ENCODE measurements around the gene CCDC92.

CCDC92 gene

DNA sequence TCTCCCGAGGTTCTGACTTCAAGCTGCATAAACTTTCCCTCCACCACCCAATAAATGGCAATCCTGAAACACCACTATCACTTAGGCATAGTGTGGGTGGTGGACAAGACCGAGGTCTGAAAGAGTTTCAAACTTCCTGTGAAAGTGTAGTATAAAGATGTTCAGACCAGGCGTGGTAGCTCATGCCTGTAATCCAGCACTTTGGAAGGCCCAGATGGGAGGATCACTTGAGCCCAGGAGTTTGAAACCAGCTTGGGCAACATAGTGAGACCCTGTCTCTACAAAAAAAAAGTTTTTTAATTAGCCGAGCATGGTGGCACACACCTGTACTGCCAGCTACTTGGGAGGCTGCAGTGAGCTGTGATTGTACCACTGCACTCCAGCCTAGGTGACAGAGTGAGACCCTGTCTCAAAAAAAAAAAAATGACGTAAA, 61.9 kb downstream of the CCDC92 start:
- no peak for DNase-seq (ENCODE audit: low read depth in 2 of 2)

DNA sequence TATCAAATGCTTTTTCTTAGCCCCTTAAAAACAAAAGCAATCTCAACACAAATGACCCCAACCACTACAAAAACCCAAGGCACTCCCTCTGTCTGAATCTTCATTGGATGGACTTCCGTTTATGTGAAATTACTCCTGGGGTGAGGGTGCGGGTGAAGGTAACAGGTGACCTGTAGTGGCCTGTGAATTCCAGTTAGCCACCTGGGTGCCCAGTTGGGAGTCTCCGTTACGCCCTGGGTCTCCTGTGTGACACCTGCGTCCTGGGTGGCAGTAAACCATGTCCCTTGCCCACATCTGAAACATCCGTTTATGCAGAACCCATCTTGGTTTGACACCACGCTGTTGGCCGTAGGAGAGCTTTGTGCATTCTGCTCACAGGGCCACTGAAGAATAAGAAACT, 62.6 kb downstream of the CCDC92 start:
- no peak for DNase-seq (ENCODE audit: low read depth in 2 of 2)

DNA sequence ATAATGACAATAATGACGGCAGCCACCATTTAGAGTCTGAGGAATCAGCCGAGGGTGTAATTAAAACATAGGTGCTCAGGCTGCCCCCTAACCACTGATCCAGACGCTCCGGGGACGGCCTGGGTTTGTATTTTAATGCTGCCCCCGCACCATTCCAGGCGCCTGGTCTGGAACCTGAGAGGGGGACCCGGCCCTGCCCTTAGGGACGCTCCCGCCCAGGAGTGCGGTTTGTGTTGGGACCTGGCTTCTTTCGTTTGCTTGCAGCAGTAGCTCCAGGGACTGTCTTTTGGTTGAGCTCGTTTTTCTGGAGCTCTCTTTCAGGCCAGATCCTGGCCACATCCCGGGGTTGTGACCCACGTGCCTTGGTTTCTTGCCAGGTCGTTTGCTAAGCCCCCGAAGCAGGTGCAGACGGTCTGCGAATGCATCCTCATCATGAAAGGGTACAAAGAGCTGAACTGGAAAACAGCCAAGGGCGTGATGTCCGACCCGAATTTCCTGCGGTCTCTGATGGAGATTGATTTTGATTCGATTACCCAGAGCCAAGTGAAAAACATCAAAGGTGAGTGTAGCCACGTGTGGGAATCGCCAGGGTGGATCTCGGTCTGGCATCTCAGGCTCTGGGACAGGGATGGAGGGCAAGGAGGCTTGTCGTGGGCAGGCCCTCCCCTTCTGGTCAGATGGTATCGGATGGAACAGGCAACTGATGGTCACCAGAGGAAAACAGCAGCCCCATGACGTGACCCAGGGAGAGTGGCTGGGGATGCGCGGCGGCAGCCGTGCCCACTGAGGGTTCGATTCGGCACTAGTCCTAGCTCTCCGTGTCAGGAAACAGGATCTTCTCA, 63.5 kb downstream of the CCDC92 start:
- no peak for DNase-seq (ENCODE audit: low read depth in 2 of 2)

DNA sequence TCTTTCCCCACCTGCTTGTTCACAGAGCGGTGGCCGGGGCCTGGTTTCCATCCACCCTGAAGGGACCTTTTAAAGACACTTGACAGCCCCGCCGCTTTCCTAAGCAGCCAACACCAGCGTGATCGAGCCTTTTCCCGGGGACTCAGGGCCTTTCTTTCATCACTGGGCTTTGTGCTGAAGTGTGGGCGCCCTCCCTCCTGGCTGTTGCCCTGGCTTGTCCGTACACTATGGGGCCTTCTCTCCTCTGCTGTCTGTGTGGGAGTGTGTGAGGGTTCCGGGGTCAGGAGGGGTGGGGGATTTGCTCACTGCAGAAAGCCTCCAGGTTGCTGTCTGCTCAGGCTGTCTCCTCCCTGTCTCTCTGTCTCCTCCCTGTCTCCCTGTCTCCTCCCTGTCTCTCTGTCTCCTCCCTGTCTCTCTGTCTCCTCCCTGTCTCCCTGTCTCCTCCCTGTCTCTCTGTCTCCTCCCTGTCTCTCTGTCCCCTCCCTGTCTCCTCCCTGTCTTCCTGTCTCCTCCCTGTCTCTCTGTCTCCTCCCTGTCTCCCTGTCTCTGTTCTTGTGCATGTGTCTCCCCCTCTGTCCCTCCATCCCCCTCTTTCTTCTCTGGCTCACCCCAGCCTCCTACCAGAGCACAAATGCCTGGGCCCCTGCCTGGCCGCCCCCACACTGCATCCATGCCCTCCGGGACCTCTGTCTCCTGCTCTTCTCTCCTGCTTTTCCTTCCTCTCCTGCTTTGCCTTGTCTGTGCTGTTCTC, 64.7 kb downstream of the CCDC92 start:
- DNase-seq (ENCODE audit: low read depth in 2 of 2): no peak

DNA sequence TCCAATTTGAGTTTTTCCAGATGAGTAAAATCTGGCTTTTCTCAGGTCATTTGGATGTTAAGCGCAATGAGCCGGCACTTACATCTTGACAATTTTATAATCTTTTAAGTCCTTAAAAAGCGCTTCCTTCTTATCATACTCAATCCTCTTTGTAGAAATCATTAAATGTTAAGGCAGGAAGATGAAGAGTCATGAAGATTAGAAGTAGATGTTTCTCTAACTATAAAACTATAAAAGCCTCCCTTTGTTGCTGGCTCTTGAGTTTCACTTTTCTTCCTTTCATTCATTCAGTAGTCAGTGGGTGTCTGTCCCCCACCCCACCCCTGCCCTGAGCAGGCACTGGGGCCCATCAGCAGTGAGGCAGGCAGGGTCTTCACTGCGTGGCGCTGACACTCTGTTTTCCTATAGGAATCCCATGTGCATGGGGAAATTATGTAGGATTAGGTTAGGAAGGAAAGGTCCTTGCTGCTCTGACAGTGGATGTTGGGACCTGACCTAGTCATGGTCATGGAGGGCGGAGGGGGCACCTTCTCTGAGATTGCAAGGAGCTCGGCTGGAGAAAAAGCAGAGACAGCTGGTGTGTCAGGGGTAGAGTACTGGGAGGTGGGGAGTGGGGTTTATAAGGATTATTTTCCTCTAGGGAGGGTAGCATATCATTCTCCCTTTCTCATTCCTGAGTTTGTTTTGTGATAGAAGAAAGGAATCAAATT, 65.8 kb downstream of the CCDC92 start:
- DNase-seq (ENCODE audit: low read depth in 2 of 2): no peak

DNA sequence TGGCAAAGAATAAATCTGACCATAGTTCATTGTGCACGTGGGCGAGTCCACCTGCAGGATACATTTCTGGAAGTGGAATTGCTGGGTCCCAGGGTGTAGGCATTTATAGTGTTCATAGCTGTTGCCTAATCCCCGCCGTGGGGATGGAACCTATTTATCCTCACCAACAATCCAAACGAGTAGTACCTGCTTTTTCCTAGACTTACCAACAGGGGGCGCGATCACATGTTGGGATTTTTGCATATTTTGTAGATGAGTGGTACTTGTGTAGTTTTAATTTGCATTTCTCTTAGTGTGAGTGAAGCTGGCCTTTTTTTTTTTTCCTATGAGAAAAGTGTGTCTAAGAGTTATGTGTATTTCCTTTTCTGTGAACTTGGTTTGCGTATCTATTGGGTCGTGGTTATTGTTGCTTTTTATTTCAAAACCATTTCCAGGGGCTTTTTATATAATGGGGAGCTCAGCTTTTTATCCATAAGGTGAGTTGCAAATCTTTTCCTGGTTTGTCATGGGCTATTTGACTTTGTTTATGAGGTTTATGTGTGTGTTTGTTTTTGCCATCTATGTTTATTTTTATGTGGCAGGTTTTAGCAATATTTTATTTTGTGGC, 67.2 kb downstream of the CCDC92 start:
- peak; percentile 26 to 58 for DNase-seq (ENCODE audit: low read depth in 2 of 2)

DNA sequence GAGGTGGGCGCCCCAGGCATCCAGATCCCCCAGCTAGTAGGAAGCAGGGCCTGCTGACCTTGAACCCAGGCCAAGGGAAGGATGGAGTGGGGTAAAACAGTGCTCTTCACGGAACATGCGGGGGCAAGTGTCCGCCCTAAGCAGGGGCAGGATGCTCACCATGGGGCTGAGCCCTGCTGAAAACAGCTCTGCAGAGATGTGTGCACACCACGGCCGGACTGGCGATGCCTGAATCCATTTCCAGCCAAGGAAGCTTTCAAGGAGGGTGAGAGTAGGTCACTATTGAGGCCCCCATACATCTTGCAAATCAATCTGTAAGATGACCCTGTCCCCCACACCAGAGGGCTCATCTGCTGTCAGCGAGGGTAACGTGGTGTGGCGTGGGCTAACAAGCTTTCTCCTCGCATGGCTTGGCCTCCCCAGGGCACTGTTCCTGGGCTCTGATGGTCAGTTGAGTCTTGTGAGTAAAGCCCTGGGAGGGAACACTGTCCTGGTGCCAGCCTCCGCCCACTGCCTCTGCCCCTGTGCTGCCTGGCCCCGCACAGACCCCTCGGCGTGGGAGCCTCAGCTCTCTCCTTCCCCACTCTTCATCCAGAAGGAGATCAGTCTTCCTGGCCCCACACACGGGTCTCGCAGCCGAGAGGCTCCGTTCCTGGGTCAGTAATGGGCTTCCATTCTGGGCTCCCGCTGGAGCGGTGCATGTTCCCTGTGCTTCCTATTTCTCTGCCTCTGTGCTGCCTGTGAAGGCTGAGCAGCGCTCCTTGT, 69.1 kb downstream of the CCDC92 start:
- no peak for DNase-seq (ENCODE audit: low read depth in 2 of 2)

DNA sequence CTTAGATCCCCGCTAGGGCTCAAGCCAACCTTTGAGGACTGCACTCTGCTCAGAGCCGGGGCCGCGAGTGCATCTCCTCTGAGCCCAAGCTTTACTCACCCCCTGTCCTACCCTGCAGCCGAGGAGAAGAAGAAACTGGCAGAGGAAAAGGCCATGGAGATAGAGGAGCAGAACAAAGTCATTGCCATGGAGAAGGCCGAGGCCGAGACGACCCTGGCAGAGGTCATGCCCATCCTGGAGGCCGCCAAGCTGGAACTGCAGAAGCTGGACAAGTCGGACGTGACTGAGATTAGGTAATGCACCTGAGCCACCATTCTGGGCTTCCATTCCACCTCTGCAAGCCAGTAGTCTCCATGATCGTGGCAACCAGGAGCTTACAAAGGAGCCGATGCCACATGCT, 69.8 kb downstream of the CCDC92 start:
- DNase-seq (ENCODE audit: low read depth in 2 of 2): no peak

DNA sequence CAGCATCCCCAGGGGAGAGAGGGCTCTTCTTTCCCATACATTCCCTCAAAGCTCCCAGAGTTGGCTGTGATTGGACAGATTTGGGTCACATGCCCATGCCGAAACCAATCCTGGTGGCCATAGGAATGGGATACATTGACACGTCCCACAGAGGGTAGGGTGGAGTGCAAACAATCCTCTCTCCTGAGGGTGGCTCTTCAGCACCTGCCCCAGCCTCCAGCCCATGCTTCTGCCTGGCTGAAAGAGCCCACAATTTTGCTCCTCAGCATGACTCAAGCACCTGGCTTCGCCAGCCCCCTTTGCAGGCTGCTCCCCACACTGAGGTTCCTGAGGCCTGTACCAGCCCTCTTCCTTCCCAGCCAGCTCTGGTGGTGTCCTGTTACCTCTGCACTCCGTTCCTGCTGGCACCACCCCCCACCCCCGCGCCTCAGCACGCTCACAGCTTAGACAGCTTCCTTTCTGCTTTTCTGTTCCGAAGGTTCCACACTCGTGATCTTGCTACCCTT, 71.7 kb downstream of the CCDC92 start:
- no peak for DNase-seq (ENCODE audit: low read depth in 2 of 2)

DNA sequence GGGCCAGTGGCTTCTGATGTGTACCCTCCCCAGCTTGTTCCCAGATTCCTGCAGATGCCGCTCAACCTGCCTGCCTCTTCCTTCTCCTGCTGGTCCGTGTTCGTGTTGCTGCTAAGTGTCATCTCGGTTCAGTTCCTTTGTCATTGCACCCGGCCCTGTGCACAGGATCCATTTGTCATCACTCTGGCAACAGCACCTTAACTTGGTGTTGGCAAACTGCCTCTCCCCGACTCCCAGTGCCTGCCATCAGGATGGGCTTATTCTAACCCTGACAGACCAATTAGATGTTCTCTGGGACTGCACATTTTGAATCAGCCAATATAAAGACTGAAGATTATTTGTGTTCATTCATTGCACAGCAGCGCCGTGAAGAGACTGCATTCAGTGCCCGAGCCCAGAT, 73.3 kb downstream of the CCDC92 start:
- no peak for DNase-seq (ENCODE audit: low read depth in 2 of 2)

DNA sequence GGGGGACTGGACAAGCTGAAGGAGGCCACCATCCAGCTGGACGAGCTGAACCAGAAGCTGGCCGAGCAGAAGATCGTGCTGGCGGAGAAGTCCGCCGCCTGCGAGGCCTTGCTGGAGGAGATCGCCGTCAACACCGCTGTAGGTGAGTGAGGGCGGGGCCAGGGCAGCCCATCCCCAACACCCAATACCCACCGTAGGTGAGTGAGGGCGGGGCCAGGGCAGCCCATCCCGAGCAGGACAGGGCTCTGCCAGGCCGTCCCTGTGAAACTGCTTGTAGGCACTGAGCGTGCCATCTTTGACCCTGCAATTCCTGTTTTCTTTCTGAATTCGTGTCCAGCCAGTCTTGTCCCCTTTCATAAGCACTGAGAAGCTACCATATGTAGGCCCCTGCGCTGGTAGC, 74.0 kb downstream of the CCDC92 start:
- DNase-seq (ENCODE audit: low read depth in 2 of 2): no peak

DNA sequence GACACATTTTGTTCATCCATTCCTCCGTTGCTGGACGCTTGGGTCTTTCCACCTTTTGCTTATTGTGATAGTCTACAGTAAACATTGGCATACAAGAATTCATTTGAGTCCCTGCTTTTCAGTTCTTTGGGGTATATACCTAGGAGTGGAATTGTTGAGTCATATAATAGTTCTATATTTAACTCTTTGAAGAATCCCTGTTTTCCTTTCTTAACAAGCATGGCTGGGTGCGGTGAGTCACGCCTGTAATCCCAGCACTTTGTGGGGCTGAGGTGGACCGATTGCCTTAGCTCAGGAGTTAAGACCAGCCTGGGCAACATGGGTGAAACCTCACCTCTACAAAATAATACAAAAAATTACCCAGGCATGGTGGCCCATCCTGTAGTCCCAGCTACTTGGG, 75.4 kb downstream of the CCDC92 start:
- no peak for DNase-seq (ENCODE audit: low read depth in 2 of 2)

DNA sequence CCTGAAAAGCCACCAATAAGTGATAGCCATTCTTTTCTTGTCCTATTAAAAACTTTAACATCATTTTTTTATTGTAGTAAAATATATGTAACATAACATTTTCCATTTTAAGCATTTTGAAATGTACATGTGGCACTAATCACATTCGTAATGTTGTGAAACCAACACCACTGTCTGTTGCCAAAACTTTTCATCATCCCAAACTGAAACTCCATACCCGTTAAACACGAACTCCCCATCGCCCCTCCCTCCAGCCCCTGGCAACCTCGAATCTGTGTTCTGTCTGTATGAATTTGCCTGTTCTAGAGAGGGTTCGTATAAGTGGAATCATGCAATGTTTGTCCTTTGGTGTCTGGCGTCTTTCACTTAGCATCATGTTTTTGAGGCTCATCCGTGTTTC, 75.9 kb downstream of the CCDC92 start:
- DNase-seq (ENCODE audit: low read depth in 2 of 2): no peak

DNA sequence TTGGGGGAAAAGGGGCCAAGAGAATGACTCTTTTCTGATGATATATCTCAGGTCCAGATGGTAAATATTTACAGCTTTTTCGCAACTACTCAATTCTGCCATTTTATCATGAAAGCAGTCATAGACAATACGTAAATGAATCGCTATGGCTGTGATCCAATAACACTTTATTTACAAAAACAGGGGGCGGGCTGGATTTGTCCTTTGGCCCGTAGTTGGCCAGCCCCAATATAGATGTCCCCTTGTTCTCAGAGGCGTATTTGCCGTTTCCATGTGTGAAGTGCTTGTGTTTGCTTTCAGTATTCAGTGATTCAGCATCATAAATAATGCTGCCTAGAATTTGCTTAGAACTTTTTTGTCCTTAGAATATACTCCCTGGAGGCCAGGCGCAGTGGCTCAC, 77.2 kb downstream of the CCDC92 start:
- DNase-seq (ENCODE audit: low read depth in 2 of 2): no peak

DNA sequence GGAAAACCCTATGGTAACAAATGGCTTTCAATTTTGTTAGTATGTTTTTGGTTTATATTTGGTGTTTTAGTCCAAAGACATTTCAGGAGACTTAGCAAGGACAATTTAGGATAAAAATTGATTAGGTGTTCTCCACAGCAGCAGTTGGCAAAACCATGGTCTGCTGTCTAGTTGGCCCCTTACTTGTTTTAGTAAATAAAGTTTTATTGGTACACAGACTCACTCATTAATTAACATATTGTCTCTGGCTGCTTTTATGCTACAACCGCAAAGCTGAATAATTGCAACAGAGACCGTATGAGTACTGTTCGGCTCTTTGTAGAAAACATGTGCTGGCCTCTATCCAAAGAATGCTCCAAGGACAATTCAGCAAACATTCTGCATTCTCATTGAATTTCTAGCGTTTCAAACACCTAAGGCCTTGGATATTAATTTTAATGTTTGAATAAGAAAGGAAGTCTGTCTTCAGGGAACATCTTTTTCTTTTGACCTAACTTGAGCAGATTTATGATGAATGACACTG, 77.7 kb downstream of the CCDC92 start:
- no peak for DNase-seq (ENCODE audit: low read depth in 2 of 2)

DNA sequence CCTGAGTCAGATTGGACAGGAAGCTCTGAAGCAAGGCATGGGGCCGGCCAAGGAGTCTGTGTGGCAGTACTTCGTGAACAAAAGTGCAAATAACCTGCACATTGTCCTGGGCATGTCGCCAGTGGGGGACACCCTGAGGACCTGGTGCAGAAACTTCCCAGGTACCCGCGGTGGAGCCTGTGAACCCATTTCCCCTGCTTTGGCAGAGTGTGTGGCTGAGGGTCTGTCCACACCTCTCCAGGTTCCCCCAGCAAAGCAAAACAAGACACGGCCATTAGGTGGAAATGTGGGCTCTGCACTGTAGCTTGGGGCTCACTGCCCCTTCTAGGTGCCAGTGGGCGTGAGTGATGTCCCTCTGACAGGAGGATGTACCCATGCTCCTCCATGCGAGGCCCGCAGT, 79.4 kb downstream of the CCDC92 start:
- no peak for DNase-seq (ENCODE audit: low read depth in 2 of 2)

DNA sequence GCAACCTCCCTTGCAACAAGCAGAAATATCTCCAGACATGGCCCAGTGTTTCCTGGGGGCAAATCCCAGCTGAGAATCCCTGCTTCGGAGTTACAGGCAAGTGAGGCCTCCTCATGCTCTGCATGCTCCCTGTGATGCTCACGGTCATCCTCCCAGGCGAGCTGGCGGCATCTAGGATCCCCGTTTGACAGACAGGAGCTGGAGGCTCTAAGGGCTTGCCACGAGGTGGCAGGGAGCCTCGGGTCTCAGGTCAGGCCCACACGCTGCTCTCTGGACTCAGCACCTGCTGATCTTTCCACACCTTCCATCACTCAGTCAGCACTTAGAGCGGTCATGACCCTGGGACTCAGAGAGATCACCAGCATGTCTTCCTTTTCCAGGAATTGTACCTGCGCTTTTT, 79.8 kb downstream of the CCDC92 start:
- DNase-seq (ENCODE audit: low read depth in 2 of 2): no peak

DNA sequence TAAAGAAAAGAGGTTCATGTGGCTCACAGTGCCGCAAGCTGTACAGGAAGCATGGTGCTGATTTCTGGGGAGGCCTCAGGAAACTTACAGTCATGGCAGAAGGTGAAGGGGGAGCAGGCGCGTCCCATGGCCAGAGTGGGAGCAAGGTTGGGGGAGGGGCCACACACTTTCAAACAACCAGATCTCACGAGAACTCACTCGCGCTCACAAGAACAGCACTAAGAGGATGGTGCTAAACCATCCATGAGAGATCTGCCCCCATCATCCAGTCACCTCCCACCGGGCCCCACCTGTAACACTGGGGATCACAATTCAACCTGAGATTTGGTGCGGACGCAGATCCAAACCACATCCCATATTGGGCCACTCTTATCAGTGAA, 80.5 kb downstream of the CCDC92 start:
- no peak for DNase-seq (ENCODE audit: low read depth in 2 of 2)

DNA sequence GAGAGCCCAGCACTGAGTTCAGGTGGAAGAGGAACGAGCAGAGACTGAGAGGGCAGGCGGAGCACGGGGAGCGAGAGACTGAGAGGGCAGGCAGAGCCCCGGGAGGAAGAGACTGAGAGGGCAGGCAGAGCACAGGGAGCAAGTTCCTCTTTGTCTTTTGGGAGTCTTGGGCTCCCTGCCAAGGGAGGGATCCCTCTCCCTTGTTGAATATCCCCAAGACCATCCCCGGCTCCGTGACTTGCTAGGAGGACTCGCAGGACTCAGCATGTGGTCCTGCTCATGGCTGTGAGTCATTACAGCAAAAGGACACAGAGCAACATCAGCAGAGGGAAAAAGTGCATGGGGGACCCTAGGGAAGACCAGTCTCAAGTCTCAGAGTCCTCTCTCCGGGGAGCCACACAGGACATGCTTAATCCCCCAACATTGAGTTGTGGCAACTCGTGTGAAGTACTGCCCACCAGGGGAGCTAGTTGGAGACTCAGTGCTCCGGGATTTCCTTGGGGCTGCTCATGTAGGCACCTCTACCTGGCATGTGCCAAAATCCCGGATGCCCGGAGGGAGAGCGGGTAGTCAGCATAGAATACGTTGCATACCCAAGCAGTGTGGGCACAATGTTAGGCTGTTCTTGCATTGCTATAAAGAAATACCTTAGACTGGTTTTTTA, 81.0 kb downstream of the CCDC92 start:
- DNase-seq (ENCODE audit: low read depth in 2 of 2): no peak

DNA sequence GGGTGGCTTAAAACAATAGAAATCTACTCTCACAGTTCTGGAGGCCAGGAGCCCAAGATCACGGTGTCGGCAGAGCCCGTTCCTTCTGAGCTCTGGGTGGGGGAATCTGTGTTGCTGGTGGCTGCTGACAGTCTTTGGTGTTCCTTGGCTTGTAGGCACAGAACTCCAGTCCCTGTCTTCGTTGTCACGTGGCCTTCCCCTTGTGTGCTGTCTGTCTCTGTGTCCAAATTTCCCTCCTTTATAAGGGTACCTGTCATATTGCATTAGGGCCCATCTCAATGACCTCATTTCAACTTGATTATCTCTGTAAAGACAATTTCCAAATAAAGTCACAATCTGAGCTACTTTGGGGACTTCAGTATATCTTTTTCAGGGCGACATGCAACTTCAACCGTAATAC, 81.6 kb downstream of the CCDC92 start:
- DNase-seq (ENCODE audit: low read depth in 2 of 2): no peak

DNA sequence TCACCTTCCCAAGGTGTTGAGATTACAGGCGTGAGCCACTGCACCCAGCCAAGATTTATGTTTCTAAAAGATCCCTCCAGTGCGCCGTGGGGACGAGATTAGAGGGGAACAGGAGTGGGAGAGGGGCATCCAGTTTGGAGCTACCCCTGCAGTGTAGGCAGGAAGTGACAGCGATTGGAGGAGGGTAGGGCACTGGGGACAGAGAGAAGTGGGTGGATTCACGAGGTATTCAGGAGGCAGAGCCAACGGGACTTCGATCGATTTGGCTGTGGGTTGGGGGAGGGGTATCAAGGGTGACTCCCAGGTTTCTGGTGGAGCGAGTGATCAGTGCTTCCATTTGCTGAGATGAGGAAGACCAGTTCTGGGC, 82.1 kb downstream of the CCDC92 start:
- DNase-seq (ENCODE audit: low read depth in 2 of 2): no peak
